SU-DHL-6 (cell line): ENCODE results near the gene LIFR.

Source experiments
- EZH2phosphoT487 ChIP-seq: fragments of 200-600 bp; sonication (generic), shearing (Covaris generic); conservative IDR thresholded peaks from 2 replicates; pipeline ENCODE4 v1.6.1; 2018; ENCODE audit warnings: mild to moderate bottlenecking, antibody characterized with exemption, low read length, moderate library complexity, mixed read lengths
- TF ChIP-seq, protein P1 (sequence below): fragments of 200-600 bp; sonication (generic); IDR thresholded peaks from one replicate; pipeline ENCODE4 v1.5.1; 2017; ENCODE audit warnings: antibody characterized with exemption, mild to moderate bottlenecking, low read length, moderate library complexity; ENCODE audit not compliant: insufficient read depth, poor library complexity, severe bottlenecking

DNA sequence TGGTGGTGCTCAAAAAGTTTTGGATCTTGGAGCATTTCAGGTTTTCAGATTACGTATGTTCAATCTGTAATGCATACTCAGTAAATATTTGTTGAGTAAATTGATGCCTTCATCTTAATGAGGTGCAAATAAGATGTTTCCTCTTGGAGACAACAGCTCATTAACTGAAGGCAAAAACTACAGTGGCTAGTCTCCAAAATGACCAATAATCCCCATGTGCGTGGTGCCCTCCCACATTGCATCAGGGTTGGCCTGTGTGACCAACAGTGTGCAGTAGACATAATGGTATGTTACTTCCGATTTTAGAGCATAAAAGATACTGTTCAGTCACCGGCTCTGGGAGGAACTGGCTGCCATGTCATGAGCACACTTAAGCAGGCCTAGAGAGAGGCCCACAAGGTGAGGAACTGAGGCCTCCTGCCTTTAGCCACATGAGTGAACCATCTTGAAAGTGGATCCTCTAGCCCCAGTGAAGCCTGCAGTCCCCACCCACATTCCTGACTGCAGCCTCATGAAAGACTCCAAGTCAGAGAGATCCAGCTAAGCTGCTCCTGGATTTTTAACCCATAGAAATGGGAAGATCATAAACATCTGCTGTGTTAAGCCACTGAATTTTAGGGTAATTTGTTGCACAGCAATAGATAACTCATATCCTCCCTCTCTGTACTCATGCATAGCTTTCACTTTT, 55.7 kb downstream of the LIFR start:
- TF ChIP-seq, protein P1, sequence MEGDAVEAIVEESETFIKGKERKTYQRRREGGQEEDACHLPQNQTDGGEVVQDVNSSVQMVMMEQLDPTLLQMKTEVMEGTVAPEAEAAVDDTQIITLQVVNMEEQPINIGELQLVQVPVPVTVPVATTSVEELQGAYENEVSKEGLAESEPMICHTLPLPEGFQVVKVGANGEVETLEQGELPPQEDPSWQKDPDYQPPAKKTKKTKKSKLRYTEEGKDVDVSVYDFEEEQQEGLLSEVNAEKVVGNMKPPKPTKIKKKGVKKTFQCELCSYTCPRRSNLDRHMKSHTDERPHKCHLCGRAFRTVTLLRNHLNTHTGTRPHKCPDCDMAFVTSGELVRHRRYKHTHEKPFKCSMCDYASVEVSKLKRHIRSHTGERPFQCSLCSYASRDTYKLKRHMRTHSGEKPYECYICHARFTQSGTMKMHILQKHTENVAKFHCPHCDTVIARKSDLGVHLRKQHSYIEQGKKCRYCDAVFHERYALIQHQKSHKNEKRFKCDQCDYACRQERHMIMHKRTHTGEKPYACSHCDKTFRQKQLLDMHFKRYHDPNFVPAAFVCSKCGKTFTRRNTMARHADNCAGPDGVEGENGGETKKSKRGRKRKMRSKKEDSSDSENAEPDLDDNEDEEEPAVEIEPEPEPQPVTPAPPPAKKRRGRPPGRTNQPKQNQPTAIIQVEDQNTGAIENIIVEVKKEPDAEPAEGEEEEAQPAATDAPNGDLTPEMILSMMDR: no peak
- no peak for TF ChIP-seq EZH2phosphoT487
